ENCODE data around the gene OXCT1. TPM values are rescaled to one million over a fixed set of nuclear protein-coding genes. Genes with fewer than 3 reads are reported as not detected.

The OXCT1 gene
- total and polyA plus RNA-seq, 2 of the 8 experiments (the other 6 are each of a cell fraction or from before 2014, with no cell fraction given) = 10.1 to 28.2 TPM

DNA sequence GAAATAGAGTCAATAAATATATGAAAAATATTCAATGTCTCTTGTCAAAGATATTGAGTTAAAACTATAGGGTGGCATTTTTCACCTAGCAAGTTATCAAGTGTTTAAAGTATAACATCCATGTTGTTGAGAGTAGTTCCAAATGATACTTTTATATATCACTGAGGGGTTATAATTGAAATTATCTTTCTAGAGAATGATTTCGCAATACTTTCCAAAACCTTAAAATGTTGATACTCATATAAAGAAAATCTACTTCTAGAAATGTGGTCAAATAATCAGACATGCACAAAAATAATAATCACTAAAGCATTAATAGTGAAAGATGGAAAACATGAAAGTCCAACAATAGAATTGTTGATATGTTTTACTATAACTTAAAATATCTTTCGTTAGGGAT lies 50.1 kb downstream of the OXCT1 start:
- WGBS, 2 experiments (ENCODE audit: extremely low coverage in 1 of 2, insufficient coverage in 1 of 2, insufficient read length in 1 of 2, insufficient replicate concordance in 2 of 2, low coverage in 1 of 2, low lambda C conversion rate in 2 of 2, missing lambda C conversion rate in 1 of 2) = 93% methylated on average over 2 of the region's 2 CpGs; no CpG with 5 or more reads in 1 of the 2 experiments
- ChIA-PET POLR2A (ENCODE audit: partially characterized antibody) (no interaction called here), CTCF (ENCODE audit: partially characterized antibody) (no interaction called here)
- Histone ChIP-seq H3K4me2 (ENCODE audit: insufficient read depth in 1 of 2, low read depth in 2 of 2, low read length in 2 of 2) (no peak overlapping the region), H3K4me1 (replicated peaks in 1 of 4; ENCODE audit: control insufficient read depth in 3 of 4, insufficient read depth in 4 of 4, low read length in 3 of 4) (no peaks in the 10 kb centered on the region), H3K18ac (ENCODE audit: extremely low read depth, low read length) (no peak overlapping the region), H2AK5ac (ENCODE audit: low read depth, low read length) (no peak overlapping the region), H3K79me1 (ENCODE audit: low read depth, low read length) (no peaks in the 10 kb centered on the region), H2BK120ac (replicated peaks; ENCODE audit: low read depth, low read length) (no peak overlapping the region), H3K27ac (ENCODE audit: low read depth, low read length) (no peak overlapping the region), H2AFZ (ENCODE audit: low read length) (no peak overlapping the region), H3K9ac (replicated peaks in 1 of 4; ENCODE audit: extremely low read depth in 1 of 4, low read depth in 3 of 4, low read length in 3 of 4) (no peak overlapping the region), H3K4me3 (ENCODE audit: extremely low read depth in 1 of 4, insufficient read depth in 2 of 4, low read depth in 3 of 4, low read length in 4 of 4) (no peak overlapping the region), H3K56ac (replicated peaks; ENCODE audit: insufficient read length, low read depth, low read length) (no peak overlapping the region), H3K9me3 (ENCODE audit: insufficient read depth in 2 of 2, low read depth in 1 of 2, low read length in 1 of 2) (no peaks in the 10 kb centered on the region), H2BK12ac (ENCODE audit: low read depth, low read length) (no peak overlapping the region), H3K23ac (ENCODE audit: insufficient read length) (no peak overlapping the region), H4K8ac (ENCODE audit: extremely low read depth, insufficient read depth, low read length) (no peak overlapping the region), H2BK20ac (ENCODE audit: low read length) (no peak overlapping the region), H3K27me3 (replicated peaks in 1 of 4; ENCODE audit: control insufficient read depth in 3 of 4, extremely low read depth in 1 of 4, insufficient read depth in 3 of 4, low read length in 3 of 4) (no peaks in the 10 kb centered on the region), H3K36me3 (ENCODE audit: control insufficient read depth in 2 of 4, insufficient read depth in 4 of 4, low read length in 3 of 4) (no peaks in the 10 kb centered on the region), H3K14ac (ENCODE audit: insufficient read length) (no peak overlapping the region), H3K23me2 (ENCODE audit: low read depth, low read length) (no peaks in the 10 kb centered on the region), H4K91ac (replicated peaks; ENCODE audit: insufficient read length, low read length) (no peak overlapping the region), H3K79me2 (ENCODE audit: control insufficient read depth in 1 of 2, insufficient read depth in 2 of 2, low read length in 2 of 2) (no peaks in the 10 kb centered on the region), H2BK5ac (ENCODE audit: low read depth, low read length) (no peak overlapping the region), H3K4ac (replicated peaks; ENCODE audit: insufficient read length, low read depth, low read length) (no peak overlapping the region), H4K5ac (ENCODE audit: insufficient read length, low read depth, low read length) (no peak overlapping the region), H4K20me1 (replicated peaks in 1 of 2; ENCODE audit: control insufficient read depth in 1 of 2, insufficient read depth in 2 of 2, low read length in 2 of 2) (no peaks in the 10 kb centered on the region), H2BK15ac (ENCODE audit: low read length) (no peak overlapping the region)
- no peak for DNase-seq (ENCODE audit: low read depth in 1 of 2, low spot score in 2 of 2)
- TF ChIP-seq BACH1 (IDR thresholded peaks at IDR 0.05; ENCODE audit: low read length) = no peak
- peak; percentile 78; the same call in 1 of the 2 replicates for TF ChIP-seq CEBPB (IDR thresholded peaks at IDR 0.05; ENCODE audit: low read depth, low read length)
- FAIRE-seq = no peak

All from H1 (cell line).